Muscle layer of duodenum (tissue), 2 donors: ENCODE measurements around the gene BAIAP2.
"Not testable (repeated sequence)": the region's sequence is repeated elsewhere in the genome, so short reads cannot be mapped to it uniquely, and the experiment has no call there.

Experiments
- H3K27ac ChIP-seq: one replicate; pipeline ENCODE4 v1.7.0; 2013; ENCODE audit warnings: mild to moderate bottlenecking, low read length
- H3K27me3 ChIP-seq: one replicate; pipeline ENCODE4 v1.7.0; 2013; ENCODE audit warnings: low read depth, mild to moderate bottlenecking, control low read depth, low read length
- H3K36me3 ChIP-seq, 2 donors: one replicate each; pipeline ENCODE4 v1.7.0; 2013; ENCODE audit warnings: low read length in 2 of 2, control low read depth in 1 of 2, mild to moderate bottlenecking in 1 of 2; ENCODE audit not compliant: insufficient read depth in 2 of 2, control insufficient read depth in 1 of 2
- H3K4me1 ChIP-seq, 2 donors: one replicate each; pipeline ENCODE4 v1.7.0; 2013; ENCODE audit warnings: low read length in 2 of 2, mild to moderate bottlenecking in 2 of 2, control low read depth in 1 of 2, moderate library complexity in 1 of 2; ENCODE audit not compliant: insufficient read depth in 2 of 2, control insufficient read depth in 1 of 2
- H3K4me3 ChIP-seq, 2 donors: one replicate each; pipeline ENCODE4 v1.7.0; 2013; ENCODE audit warnings: low read length in 2 of 2, low read depth in 1 of 2, mild to moderate bottlenecking in 1 of 2
- H3K9me3 ChIP-seq, 2 donors: one replicate each; pipeline ENCODE4 v1.7.0; 2013; ENCODE audit warnings: low read length in 2 of 2, control low read depth in 1 of 2, mild to moderate bottlenecking in 1 of 2; ENCODE audit not compliant: control insufficient read depth in 1 of 2
- donor health status: healthy.

BAIAP2 gene

GRCh38 chr17:81026266-81027036 lies 8.5 kb upstream of the BAIAP2 start:
- no peaks in the 10 kb centered on the region for H3K36me3 ChIP-seq
- H3K27ac ChIP-seq = no peak overlapping the region
- peaks cover 0 to 33% of the 10 kb centered on the region in 2 donors for H3K4me1 ChIP-seq
- H3K4me3 ChIP-seq = peak overlapping the region in 1 of 2 donors; percentile 3
- peaks cover 9% of the 10 kb centered on the region for H3K27me3 ChIP-seq
- no peaks in the 10 kb centered on the region for H3K9me3 ChIP-seq

- Histone ChIP-seq H3K4me3 (no peak overlapping the region), H3K27me3 (peaks cover 9% of the 10 kb centered on the region), H3K9me3 (no peaks in the 10 kb centered on the region), H3K36me3 (peaks cover 0 to 4% of the 10 kb centered on the region in 2 donors), H3K4me1 (peaks cover 0 to 36% of the 10 kb centered on the region in 2 donors), H3K27ac (no peak overlapping the region)
Observed at GRCh38 chr17:81027038-81027437, 7.9 kb upstream of the BAIAP2 start.

GRCh38 chr17:81027591-81028505 lies 7.1 kb upstream of the BAIAP2 start:
- Histone ChIP-seq H3K27ac (no peak overlapping the region), H3K36me3 (peaks cover 0 to 8% of the 10 kb centered on the region in 2 donors), H3K4me1 (peaks cover 0 to 40% of the 10 kb centered on the region in 2 donors), H3K27me3 (peaks cover 9% of the 10 kb centered on the region), H3K9me3 (no peaks in the 10 kb centered on the region), H3K4me3 (no peak overlapping the region)

- no peaks in the 10 kb centered on the region for H3K9me3 ChIP-seq
- H3K4me1 ChIP-seq = peaks cover under 1 to 45% of the 10 kb centered on the region in 2 donors
- H3K27me3 ChIP-seq = peaks cover 9% of the 10 kb centered on the region
- no peak overlapping the region for H3K27ac ChIP-seq
- H3K4me3 ChIP-seq = no peak overlapping the region
- H3K36me3 ChIP-seq = peaks cover 0 to 8% of the 10 kb centered on the region in 2 donors
Observed at GRCh38 chr17:81028506-81028858, 6.5 kb upstream of the BAIAP2 start.

- H3K36me3 ChIP-seq = peaks cover 0 to 8% of the 10 kb centered on the region in 2 donors
- H3K27me3 ChIP-seq = peaks cover 9% of the 10 kb centered on the region
- H3K4me1 ChIP-seq = peaks cover 7 to 48% of the 10 kb centered on the region in 2 donors
- no peak overlapping the region for H3K27ac ChIP-seq
- H3K9me3 ChIP-seq = no peaks in the 10 kb centered on the region
- H3K4me3 ChIP-seq = no peak overlapping the region
Observed at GRCh38 chr17:81029859-81030258, 5.1 kb upstream of the BAIAP2 start.

- not testable (repeated sequence) for H3K9me3 ChIP-seq, H3K27ac ChIP-seq, H3K36me3 ChIP-seq, H3K4me3 ChIP-seq, H3K27me3 ChIP-seq
- H3K4me1 ChIP-seq = peaks cover 7 to 48% of the 10 kb centered on the region in 2 donors
Observed at GRCh38 chr17:81030312-81030711, 4.6 kb upstream of the BAIAP2 start.

- H3K4me1 ChIP-seq = peaks cover 7 to 48% of the 10 kb centered on the region in 2 donors
- peaks cover 9% of the 10 kb centered on the region for H3K27me3 ChIP-seq
- peak overlapping the region in 1 of 2 donors; percentile 2 for H3K4me3 ChIP-seq
- H3K9me3 ChIP-seq = no peaks in the 10 kb centered on the region
- peaks cover 0 to 8% of the 10 kb centered on the region in 2 donors for H3K36me3 ChIP-seq
- no peak overlapping the region for H3K27ac ChIP-seq
Observed at GRCh38 chr17:81030741-81031565, 4.0 kb upstream of the BAIAP2 start.

GRCh38 chr17:81031566-81032550 lies 3.1 kb upstream of the BAIAP2 start:
- Histone ChIP-seq H3K27ac (no peak overlapping the region), H3K4me1 (peaks cover 7 to 47% of the 10 kb centered on the region in 2 donors), H3K9me3 (no peaks in the 10 kb centered on the region), H3K27me3 (peaks cover 6% of the 10 kb centered on the region), H3K36me3 (peaks cover 0 to 8% of the 10 kb centered on the region in 2 donors), H3K4me3 (peak overlapping the region in 1 of 2 donors; percentile 2)

- no peak overlapping the region for H3K27ac ChIP-seq
- peaks cover 0 to 8% of the 10 kb centered on the region in 2 donors for H3K36me3 ChIP-seq
- H3K4me3 ChIP-seq = no peak overlapping the region
- no peaks in the 10 kb centered on the region for H3K9me3 ChIP-seq
- H3K27me3 ChIP-seq = peaks cover 6% of the 10 kb centered on the region
- H3K4me1 ChIP-seq = peaks cover 14 to 47% of the 10 kb centered on the region in 2 donors
Observed at GRCh38 chr17:81032641-81033480, 2.1 kb upstream of the BAIAP2 start.
